ENCODE data around the gene TEX2.
"Not testable (repeated sequence)": the region's sequence is repeated elsewhere in the genome, so short reads cannot be mapped to it uniquely, and the experiment has no call there.

Gene TEX2

GRCh38 chr17:64200080-64201032 lies 62.7 kb downstream of the TEX2 start:
- H3K27me3 ChIP-seq (ENCODE audit: insufficient read depth, low read length): no peaks in the 10 kb centered on the region
- H3K4me1 ChIP-seq (ENCODE audit: insufficient read depth, low read length): peaks cover 29% of the 10 kb centered on the region
- H3K36me3 ChIP-seq (ENCODE audit: insufficient read depth, low read depth, low read length): no peaks in the 10 kb centered on the region
- H3K27ac ChIP-seq (ENCODE audit: low read length): no peak overlapping the region
- H3K4me3 ChIP-seq (ENCODE audit: low read length): no peak overlapping the region
- no peaks in the 10 kb centered on the region for H3K9me3 ChIP-seq (ENCODE audit: insufficient read depth, low read depth, low read length)
- no peak overlapping the region for H3K9ac ChIP-seq (ENCODE audit: low read depth, low read length)

GRCh38 chr17:64198331-64199090 lies 64.5 kb downstream of the TEX2 start:
- Histone ChIP-seq H3K36me3 (ENCODE audit: insufficient read depth, low read depth, low read length) (no peaks in the 10 kb centered on the region), H3K9ac (ENCODE audit: low read depth, low read length) (no peak overlapping the region), H3K4me1 (ENCODE audit: insufficient read depth, low read length) (peaks cover 29% of the 10 kb centered on the region), H3K9me3 (ENCODE audit: insufficient read depth, low read depth, low read length) (no peaks in the 10 kb centered on the region), H3K27ac (ENCODE audit: low read length) (no peak overlapping the region), H3K4me3 (ENCODE audit: low read length) (no peak overlapping the region), H3K27me3 (ENCODE audit: insufficient read depth, low read length) (no peaks in the 10 kb centered on the region)

- no peaks in the 10 kb centered on the region for H3K27me3 ChIP-seq (ENCODE audit: insufficient read depth, low read length)
- no peaks in the 10 kb centered on the region for H3K36me3 ChIP-seq (ENCODE audit: insufficient read depth, low read depth, low read length)
- H3K27ac ChIP-seq (ENCODE audit: low read length): no peak overlapping the region
- H3K4me3 ChIP-seq (ENCODE audit: low read length): no peak overlapping the region
- no peaks in the 10 kb centered on the region for H3K9me3 ChIP-seq (ENCODE audit: insufficient read depth, low read depth, low read length)
- peaks cover 17% of the 10 kb centered on the region for H3K4me1 ChIP-seq (ENCODE audit: insufficient read depth, low read length)
- H3K9ac ChIP-seq (ENCODE audit: low read depth, low read length): no peak overlapping the region
Measured at GRCh38 chr17:64196601-64197000, 66.5 kb downstream of the TEX2 start.

GRCh38 chr17:64193561-64193960 lies 69.5 kb downstream of the TEX2 start:
- no peak overlapping the region for H3K4me3 ChIP-seq (ENCODE audit: low read length)
- no peaks in the 10 kb centered on the region for H3K36me3 ChIP-seq (ENCODE audit: insufficient read depth, low read depth, low read length)
- H3K9me3 ChIP-seq (ENCODE audit: insufficient read depth, low read depth, low read length): no peaks in the 10 kb centered on the region
- H3K27me3 ChIP-seq (ENCODE audit: insufficient read depth, low read length): no peaks in the 10 kb centered on the region
- peaks cover 4% of the 10 kb centered on the region for H3K4me1 ChIP-seq (ENCODE audit: insufficient read depth, low read length)
- no peak overlapping the region for H3K27ac ChIP-seq (ENCODE audit: low read length)
- no peak overlapping the region for H3K9ac ChIP-seq (ENCODE audit: low read depth, low read length)

GRCh38 chr17:64192589-64192988 lies 70.5 kb downstream of the TEX2 start:
- Histone ChIP-seq H3K9ac (ENCODE audit: low read depth, low read length) (no peak overlapping the region), H3K27ac (ENCODE audit: low read length) (no peak overlapping the region), H3K4me1 (ENCODE audit: insufficient read depth, low read length) (peaks cover 4% of the 10 kb centered on the region), H3K9me3 (ENCODE audit: insufficient read depth, low read depth, low read length) (no peaks in the 10 kb centered on the region), H3K27me3 (ENCODE audit: insufficient read depth, low read length) (no peaks in the 10 kb centered on the region), H3K4me3 (ENCODE audit: low read length) (no peak overlapping the region), H3K36me3 (ENCODE audit: insufficient read depth, low read depth, low read length) (no peaks in the 10 kb centered on the region)

- Histone ChIP-seq H3K27me3 (ENCODE audit: insufficient read depth, low read length) (no peaks in the 10 kb centered on the region), H3K4me1 (ENCODE audit: insufficient read depth, low read length) (no peaks in the 10 kb centered on the region; the same call in 1 of the 2 replicates), H3K4me3 (ENCODE audit: low read length) (no peak overlapping the region), H3K9ac (ENCODE audit: low read depth, low read length) (no peak overlapping the region), H3K27ac (ENCODE audit: low read length) (no peak overlapping the region), H3K9me3 (ENCODE audit: insufficient read depth, low read depth, low read length) (no peaks in the 10 kb centered on the region), H3K36me3 (ENCODE audit: insufficient read depth, low read depth, low read length) (no peaks in the 10 kb centered on the region)
Measured at GRCh38 chr17:64190472-64190871, 72.6 kb downstream of the TEX2 start.

- no peaks in the 10 kb centered on the region for H3K36me3 ChIP-seq (ENCODE audit: insufficient read depth, low read depth, low read length)
- no peaks in the 10 kb centered on the region for H3K27me3 ChIP-seq (ENCODE audit: insufficient read depth, low read length)
- H3K9me3 ChIP-seq (ENCODE audit: insufficient read depth, low read depth, low read length): no peaks in the 10 kb centered on the region
- no peak overlapping the region for H3K9ac ChIP-seq (ENCODE audit: low read depth, low read length)
- H3K4me3 ChIP-seq (ENCODE audit: low read length): no peak overlapping the region
- no peaks in the 10 kb centered on the region for H3K4me1 ChIP-seq (ENCODE audit: insufficient read depth, low read length)
- no peak overlapping the region for H3K27ac ChIP-seq (ENCODE audit: low read length)
Measured at GRCh38 chr17:64188088-64188487, 75.0 kb downstream of the TEX2 start.

- no peak overlapping the region for H3K27ac ChIP-seq (ENCODE audit: low read length)
- H3K9ac ChIP-seq (ENCODE audit: low read depth, low read length): no peak overlapping the region
- no peaks in the 10 kb centered on the region for H3K36me3 ChIP-seq (ENCODE audit: insufficient read depth, low read depth, low read length)
Measured at GRCh38 chr17:64187093-64187895, 75.8 kb downstream of the TEX2 start.

GRCh38 chr17:64186171-64187092 lies 76.6 kb downstream of the TEX2 start:
- Histone ChIP-seq H3K4me1 (ENCODE audit: insufficient read depth, low read length) (no peaks in the 10 kb centered on the region), H3K4me3 (ENCODE audit: low read length) (no peak overlapping the region), H3K36me3 (ENCODE audit: insufficient read depth, low read depth, low read length) (no peaks in the 10 kb centered on the region), H3K9ac (ENCODE audit: low read depth, low read length) (no peak overlapping the region), H3K27me3 (ENCODE audit: insufficient read depth, low read length) (no peaks in the 10 kb centered on the region), H3K27ac (ENCODE audit: low read length) (no peak overlapping the region), H3K9me3 (ENCODE audit: insufficient read depth, low read depth, low read length) (no peaks in the 10 kb centered on the region)

More at GRCh38 chr17:64187093-64187895, 75.8 kb downstream of the TEX2 start:
- H3K9me3 ChIP-seq (ENCODE audit: insufficient read depth, low read depth, low read length): no peaks in the 10 kb centered on the region
- H3K27me3 ChIP-seq (ENCODE audit: insufficient read depth, low read length): no peaks in the 10 kb centered on the region
- no peaks in the 10 kb centered on the region for H3K4me1 ChIP-seq (ENCODE audit: insufficient read depth, low read length)
- H3K4me3 ChIP-seq (ENCODE audit: low read length): no peak overlapping the region

GRCh38 chr17:64185557-64185956 lies 77.5 kb downstream of the TEX2 start:
- H3K4me1 ChIP-seq (ENCODE audit: insufficient read depth, low read length); H3K4me3 ChIP-seq (ENCODE audit: low read length); H3K27ac ChIP-seq (ENCODE audit: low read length); H3K36me3 ChIP-seq (ENCODE audit: insufficient read depth, low read depth, low read length); H3K27me3 ChIP-seq (ENCODE audit: insufficient read depth, low read length); H3K9ac ChIP-seq (ENCODE audit: low read depth, low read length); H3K9me3 ChIP-seq (ENCODE audit: insufficient read depth, low read depth, low read length): not testable (repeated sequence)
